HG02938 (cell line): ENCODE results near the gene SLC25A21.
"Not testable (repeated sequence)": the region's sequence is repeated elsewhere in the genome, so short reads cannot be mapped to it uniquely, and the experiment has no call there.

Experiments
- ATAC-seq: cut with Tn5 transposase; IDR thresholded peaks from one replicate; pipeline ENCODE4 v1.9.1; 2021; ENCODE audit warnings: mild to moderate bottlenecking, moderate library complexity; ENCODE audit not compliant: unreplicated experiment

The SLC25A21 gene

DNA sequence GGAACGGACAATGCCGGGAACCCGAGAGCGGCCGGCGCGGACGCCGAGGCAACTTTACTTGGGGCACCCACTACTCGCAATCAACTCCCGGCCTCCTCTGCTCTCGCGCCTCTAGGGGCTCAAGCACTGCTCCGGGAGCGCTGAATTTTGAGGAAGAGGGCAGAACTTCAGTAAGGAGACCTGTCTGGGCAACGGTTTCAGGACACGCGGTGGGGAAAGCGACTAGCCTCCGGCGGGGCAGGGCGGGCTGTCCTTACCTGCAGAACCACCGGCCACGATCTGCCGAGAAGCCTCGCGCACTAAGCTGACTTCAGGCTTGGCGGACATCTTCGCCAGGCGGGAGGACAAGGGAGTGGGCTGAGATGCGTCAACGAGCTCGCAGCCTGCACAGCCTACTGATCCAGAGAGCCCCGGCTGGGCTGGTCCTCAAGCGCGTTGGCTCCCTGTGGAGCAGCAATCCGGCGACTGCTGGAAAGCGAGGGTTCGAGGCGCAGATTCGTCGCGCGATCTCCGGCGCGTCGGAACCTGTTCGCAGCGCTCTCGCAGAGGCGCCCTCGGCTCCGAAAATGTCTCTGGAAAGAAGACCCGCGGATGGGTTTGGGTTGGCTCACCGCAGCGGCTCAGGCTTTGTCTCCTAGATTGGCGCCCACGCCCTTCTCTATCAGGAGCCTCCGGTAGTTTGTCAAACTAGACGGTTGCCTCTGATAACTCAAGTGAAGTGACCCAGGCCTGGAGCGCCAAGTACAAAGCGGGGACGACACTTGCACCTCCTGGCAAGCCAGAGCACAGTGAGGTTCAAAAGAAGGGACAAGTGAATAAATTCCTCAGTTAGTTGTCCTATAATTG, at the start of gene SLC25A21:
SLC25A21 (minus strand) TSS at position 583 of the 846 bp plus-strand sequence.
- no peak for ATAC-seq

- no peak for ATAC-seq
Measured at GRCh38 chr14:37221073-37221472, 48.7 kb upstream of the SLC25A21 start.

GRCh38 chr14:37215345-37215744, 42.9 kb upstream of the SLC25A21 start:
- no peak for ATAC-seq

GRCh38 chr14:37213016-37213415, 40.6 kb upstream of the SLC25A21 start:
- ATAC-seq: no peak

- no peak for ATAC-seq
Measured at GRCh38 chr14:37210448-37210847, 38.0 kb upstream of the SLC25A21 start.

GRCh38 chr14:37209617-37210016, 37.2 kb upstream of the SLC25A21 start:
- not testable (repeated sequence) for ATAC-seq

DNA sequence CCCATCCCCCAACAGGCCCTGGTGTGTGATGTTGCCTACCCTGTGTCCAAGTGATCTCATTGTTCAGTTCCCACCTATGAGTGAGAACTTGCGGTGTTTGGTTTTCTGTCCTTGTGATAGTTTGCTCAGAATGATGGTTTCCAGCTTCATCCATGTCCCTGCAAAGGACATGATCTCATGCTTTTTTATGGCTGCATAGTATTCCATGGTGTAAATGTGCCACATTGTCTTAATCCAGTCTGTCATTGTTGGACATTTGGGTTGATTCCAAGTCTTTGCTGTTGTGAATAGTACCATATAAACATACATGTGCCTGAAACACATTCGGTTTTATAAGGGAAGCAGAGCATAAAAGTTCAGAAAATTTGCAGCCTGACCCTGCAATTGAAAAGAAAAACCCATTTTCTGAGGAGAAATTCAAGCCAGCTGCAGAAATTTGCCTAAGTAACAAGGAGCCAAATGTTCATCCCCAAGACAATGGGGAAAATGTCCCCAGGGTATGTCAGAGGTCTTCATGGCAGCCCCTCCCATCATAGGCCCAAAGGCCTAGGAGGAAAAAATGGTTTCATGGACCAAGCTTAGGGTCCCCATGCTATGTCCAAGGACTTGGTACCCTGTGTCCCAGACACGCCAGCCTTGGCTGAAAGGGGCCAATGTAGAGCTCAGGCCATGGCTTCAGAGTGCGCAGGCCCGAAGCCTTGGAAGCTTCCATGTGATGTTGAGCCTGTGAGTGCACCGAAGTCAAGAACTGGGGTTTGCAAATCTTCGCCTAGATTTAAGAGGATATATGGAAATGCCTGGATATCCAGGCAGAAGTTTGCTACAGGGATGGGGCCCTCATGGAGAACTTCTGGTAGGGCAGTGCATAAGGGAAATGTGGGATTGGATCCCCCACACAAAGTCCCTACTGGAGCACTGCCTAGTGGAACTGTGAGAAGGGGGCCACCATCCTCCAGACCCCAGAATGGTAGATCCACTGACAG, 33.5 kb upstream of the SLC25A21 start:
- ATAC-seq: not testable (repeated sequence)

- ATAC-seq: no peak
Measured at GRCh38 chr14:37203423-37203822, 31.0 kb upstream of the SLC25A21 start.

GRCh38 chr14:37202812-37203211, 30.4 kb upstream of the SLC25A21 start:
- no peak for ATAC-seq

DNA sequence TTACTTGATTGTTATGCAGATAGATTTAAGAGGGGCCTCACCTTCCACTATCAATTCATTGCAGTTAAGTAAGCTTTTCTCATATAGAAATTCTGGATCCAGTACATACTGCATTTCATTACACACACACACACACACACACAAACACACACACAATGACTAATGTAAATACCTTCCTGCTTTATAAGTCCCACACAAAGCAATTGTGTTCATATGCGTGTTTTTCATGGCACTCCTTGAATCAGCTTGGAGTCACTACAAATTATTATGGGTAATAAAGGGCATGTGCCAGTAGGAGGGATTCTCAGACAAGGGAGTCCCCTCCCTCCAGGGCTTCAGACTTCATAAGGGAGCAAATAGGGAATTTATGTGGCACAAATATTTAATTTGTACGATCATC, 29.9 kb upstream of the SLC25A21 start:
- ATAC-seq: no peak

GRCh38 chr14:37201724-37202123, 29.3 kb upstream of the SLC25A21 start:
- no peak for ATAC-seq

DNA sequence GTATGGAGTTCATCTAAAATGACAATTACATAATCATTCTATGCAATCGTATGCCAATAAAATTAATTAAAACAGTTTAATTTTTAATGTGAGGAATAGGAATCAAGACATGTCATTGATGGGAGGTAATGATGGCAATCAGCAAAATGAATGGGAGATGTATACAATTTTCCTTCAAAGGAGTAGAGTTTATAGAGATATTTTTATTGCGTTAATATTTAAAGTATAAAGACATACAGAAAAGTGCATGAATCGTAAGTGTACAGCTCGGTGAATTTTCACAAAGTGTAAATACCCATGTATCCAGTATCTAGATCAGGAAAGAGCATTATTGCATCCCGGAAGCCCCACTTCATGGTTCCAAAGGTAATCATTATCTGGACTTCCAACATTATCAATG, 26.5 kb upstream of the SLC25A21 start:
- no peak for ATAC-seq

DNA sequence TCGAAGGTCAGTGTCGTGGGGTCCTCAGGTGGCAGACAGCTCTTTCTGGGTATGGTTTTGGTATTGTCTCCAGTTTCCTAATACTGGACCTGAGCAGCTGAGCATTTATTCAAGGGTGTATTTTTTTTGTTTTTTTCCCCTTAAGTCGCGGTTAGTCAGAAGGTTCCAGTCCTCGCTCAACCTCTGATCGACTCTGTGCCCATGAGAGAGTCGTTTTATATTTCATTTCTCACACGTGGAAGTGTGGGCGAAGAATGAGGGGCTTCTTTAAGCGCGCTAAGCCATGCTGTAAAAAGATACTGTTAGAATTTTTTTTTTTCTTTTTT, 25.8 kb upstream of the SLC25A21 start:
- ATAC-seq: no peak

DNA sequence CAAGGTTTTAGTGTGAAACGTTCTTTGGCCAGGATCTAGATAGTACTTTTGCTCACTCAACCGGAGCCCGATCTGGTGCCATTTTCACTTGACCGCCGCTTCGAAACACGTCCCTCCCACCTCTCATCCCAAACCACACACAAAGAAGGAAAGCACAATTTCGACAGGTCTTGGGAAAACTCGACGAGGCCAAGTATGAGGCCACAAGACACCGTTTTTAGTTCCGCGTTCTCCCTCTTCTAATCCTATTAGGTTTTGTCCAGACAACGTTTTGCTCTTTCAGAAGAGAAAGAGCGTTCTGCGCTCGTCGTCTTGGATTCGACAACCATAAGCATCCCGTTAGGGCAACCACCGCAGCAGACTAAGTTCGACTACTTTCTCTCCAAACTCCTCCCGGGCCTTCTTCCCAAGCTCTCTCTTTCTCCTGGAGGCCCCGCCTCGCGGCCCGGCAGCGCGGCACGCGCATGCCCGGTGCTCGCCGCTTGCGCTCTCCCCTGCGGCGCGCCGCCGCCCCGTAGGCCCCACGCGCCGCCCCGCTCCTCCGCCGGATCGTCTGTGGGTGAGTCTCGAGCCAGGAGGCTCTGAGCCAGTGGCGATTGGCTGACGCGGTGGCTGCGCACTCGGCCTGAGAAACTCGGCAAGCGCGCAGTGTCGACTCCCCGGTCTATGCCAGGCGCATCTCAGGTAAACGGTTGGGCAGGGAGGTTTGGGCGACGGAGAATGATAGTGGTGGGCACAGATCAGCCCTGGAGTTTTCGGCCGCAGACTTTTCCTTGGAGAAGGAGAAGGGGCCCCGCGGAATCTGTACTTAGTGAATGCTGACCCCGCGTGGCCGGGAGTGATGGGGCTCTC, 25.2 kb upstream of the SLC25A21 start, which contains the start of gene MIPOL1:
MIPOL1 (plus strand) TSS at position 517 of the 852 bp plus-strand sequence. CDS start 49,952 bp downstream, outside the sequence.
- ATAC-seq: no peak

DNA sequence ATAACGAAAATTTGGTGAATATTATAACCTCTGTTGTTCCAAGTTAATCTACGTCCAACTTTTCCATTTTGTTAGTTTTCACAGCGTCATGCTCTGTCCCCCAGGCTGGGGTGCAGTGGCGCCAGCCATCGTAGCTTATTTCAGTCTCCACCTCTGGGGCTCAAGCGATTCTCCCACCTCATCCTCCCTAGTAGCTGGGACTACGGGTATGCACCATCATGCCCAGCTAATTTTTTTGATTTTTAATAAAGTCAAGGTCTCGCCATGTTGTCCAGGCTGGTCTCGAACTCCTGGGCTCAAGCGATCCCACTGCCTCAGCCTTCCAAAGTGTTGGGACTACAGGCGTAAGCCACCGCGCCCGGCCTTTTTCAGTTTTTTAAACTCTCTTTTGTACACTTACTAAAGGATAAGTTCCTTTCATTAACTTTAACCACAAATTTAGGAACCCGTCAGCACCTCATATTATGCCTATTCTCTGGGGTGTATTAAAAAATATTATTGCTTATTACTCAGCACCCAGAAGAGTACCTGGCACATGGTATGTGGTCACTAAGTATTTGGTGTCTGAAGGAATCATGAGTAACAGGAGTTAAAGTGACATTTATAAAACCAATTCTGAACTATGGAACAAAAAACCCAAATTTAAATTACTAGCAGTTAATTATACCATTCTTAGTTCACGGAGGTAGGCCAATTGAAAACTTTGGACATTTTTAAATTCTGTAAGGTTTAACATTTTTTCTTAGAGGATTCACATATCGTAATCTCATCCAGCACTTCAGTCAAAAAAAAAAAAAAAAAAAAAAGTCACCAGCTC, 24.4 kb upstream of the SLC25A21 start:
- ATAC-seq: no peak

- ATAC-seq: no peak
Measured at GRCh38 chr14:37195327-37195726, 22.9 kb upstream of the SLC25A21 start.

GRCh38 chr14:37194698-37195097, 22.3 kb upstream of the SLC25A21 start:
- ATAC-seq: no peak

- ATAC-seq: not testable (repeated sequence)
Measured at GRCh38 chr14:37189733-37190132, 17.3 kb upstream of the SLC25A21 start.

DNA sequence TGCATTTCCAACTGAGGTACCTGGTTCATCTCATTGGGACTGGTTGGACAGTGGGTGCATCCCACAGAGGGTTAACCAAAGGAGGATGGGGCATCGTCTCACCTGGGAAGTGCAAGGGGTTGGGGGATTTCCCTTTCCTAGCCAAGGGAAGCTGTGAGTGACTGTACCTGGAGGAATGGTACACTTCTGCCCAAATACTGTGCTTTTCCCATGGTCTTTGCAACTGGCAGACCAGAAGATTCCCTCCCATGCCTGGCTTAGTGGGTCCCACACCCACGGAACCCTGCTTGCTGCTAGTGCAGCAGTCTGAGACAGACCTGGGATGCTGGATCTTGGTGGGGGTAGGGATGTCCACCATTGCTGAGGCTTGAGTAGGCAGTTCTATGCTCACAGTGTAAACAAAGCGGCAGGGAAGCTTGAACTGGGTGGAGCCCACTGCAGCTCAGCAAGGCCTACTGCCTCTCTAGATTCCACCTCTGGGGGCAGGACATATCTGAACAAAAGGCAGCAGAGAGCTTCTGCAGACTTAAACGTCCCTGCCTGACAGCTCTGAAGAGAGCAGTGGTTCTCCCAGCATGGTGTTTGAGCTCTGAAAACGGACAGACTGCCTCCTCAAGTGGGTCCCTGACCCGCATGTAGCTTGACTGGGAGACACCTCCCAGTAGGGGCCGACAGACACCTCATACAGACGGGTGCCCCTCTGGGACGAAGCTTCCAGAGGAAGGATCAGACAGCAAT, 15.6 kb upstream of the SLC25A21 start:
- not testable (repeated sequence) for ATAC-seq
